Neuronal stem cell (in vitro differentiated cells): ENCODE results near the gene PSKH1.

Experiments
- DNase-seq: peaks from one replicate; pipeline ENCODE4 v3.0.0-alpha.2; 2013; ENCODE audit warnings: low spot score
- H2AFZ ChIP-seq: one replicate; pipeline ENCODE4 v1.6.1; 2013; ENCODE audit warnings: mild to moderate bottlenecking, low read length, inconsistent platforms
- H2AK5ac ChIP-seq: 2 replicates; pipeline ENCODE4 v1.6.1; 2013; ENCODE audit warnings: low read depth, mild to moderate bottlenecking, inconsistent platforms, low read length, moderate library complexity, mixed read lengths
- H2BK120ac ChIP-seq: 2 replicates; pipeline ENCODE4 v1.6.1; 2013; ENCODE audit warnings: low read depth, mild to moderate bottlenecking, inconsistent platforms, low read length, moderate library complexity, mixed read lengths
- H2BK12ac ChIP-seq: one replicate; pipeline ENCODE4 v1.6.1; 2013; ENCODE audit warnings: low read length, inconsistent platforms
- H2BK15ac ChIP-seq: 2 replicates; pipeline ENCODE4 v1.6.1; 2013; ENCODE audit warnings: mild to moderate bottlenecking, low read length, inconsistent platforms, mixed read lengths
- H2BK5ac ChIP-seq: one replicate; pipeline ENCODE4 v1.6.1; 2013; ENCODE audit warnings: inconsistent platforms, mild to moderate bottlenecking, low read length, moderate library complexity
- H3K14ac ChIP-seq: one replicate; pipeline ENCODE4 v1.6.1; 2013; ENCODE audit warnings: low read length, inconsistent platforms
- H3K18ac ChIP-seq: 2 replicates; pipeline ENCODE4 v1.6.1; 2013; ENCODE audit warnings: low read length, inconsistent platforms
- H3K23ac ChIP-seq: 2 replicates; pipeline ENCODE4 v1.6.1; 2013; ENCODE audit warnings: low read depth, mild to moderate bottlenecking, mixed read lengths, low read length, inconsistent platforms; ENCODE audit not compliant: poor library complexity
- H3K27ac ChIP-seq: replicated peaks from 3 replicates; pipeline ENCODE4 v1.5.1; 2013; ENCODE audit warnings: low read length, inconsistent platforms
- H3K27me3 ChIP-seq, 3 experiments: 2 replicates each; pipeline ENCODE4 v1.6.1; 2013; ENCODE audit warnings: low read length in 3 of 3, mild to moderate bottlenecking in 2 of 3, inconsistent platforms in 1 of 3, low read depth in 1 of 3, mixed read lengths in 1 of 3, moderate library complexity in 1 of 3; ENCODE audit not compliant: control insufficient read depth in 3 of 3, insufficient read depth in 3 of 3
- H3K36me3 ChIP-seq, 2 donors: replicated peaks in 1 of 2; 2 replicates each; pipeline ENCODE4 v1.6.1; 2013; ENCODE audit warnings: low read length in 2 of 2; ENCODE audit not compliant: control insufficient read depth in 2 of 2, insufficient read depth in 2 of 2
- H3K4ac ChIP-seq: 2 replicates; pipeline ENCODE4 v1.6.1; 2013; ENCODE audit warnings: inconsistent platforms, mild to moderate bottlenecking, low read length, moderate library complexity
- H3K4me1 ChIP-seq, 2 donors: 1 replicate in 1 of 2; 2 replicates in 1 of 2; pipeline ENCODE4 v1.6.1; 2013; ENCODE audit warnings: low read length in 2 of 2, low read depth in 1 of 2; ENCODE audit not compliant: control insufficient read depth in 2 of 2, insufficient read depth in 1 of 2
- H3K4me2 ChIP-seq: one replicate; pipeline ENCODE4 v1.6.1; 2013; ENCODE audit warnings: mild to moderate bottlenecking, low read length, inconsistent platforms; ENCODE audit not compliant: insufficient read depth, poor library complexity, severe bottlenecking
- H3K4me3 ChIP-seq, 2 donors: 2 replicates each; pipeline ENCODE4 v1.5.1; 2013; ENCODE audit warnings: low read length in 2 of 2, mild to moderate bottlenecking in 2 of 2, inconsistent platforms in 1 of 2, moderate library complexity in 1 of 2
- H3K79me1 ChIP-seq: one replicate; pipeline ENCODE4 v1.6.1; 2013; ENCODE audit warnings: low read depth, mild to moderate bottlenecking, inconsistent platforms, low read length, moderate library complexity
- H3K9ac ChIP-seq: one replicate; pipeline ENCODE4 v1.6.1; 2013; ENCODE audit warnings: mild to moderate bottlenecking, low read depth, low read length, inconsistent platforms; ENCODE audit not compliant: poor library complexity
- H3K9me3 ChIP-seq, 2 donors: replicated peaks in 1 of 2; 2 replicates each; pipeline versions ENCODE3 to v1.6.1; 2013; ENCODE audit warnings: low read length in 2 of 2, mild to moderate bottlenecking in 2 of 2, inconsistent platforms in 1 of 2, low read depth in 1 of 2, mixed read lengths in 1 of 2, moderate library complexity in 1 of 2; ENCODE audit not compliant: control insufficient read depth in 2 of 2, insufficient read depth in 1 of 2
- H4K8ac ChIP-seq: one replicate; pipeline ENCODE4 v1.6.1; 2013; ENCODE audit warnings: low read depth, mild to moderate bottlenecking, inconsistent platforms, low read length, moderate library complexity
- H4K91ac ChIP-seq: one replicate; pipeline ENCODE4 v1.6.1; 2013; ENCODE audit warnings: low read length, low read depth, mild to moderate bottlenecking, inconsistent platforms; ENCODE audit not compliant: poor library complexity
- WGBS, 2 donors: extraction: QIAGEN DNeasy Blood & Tissue Kit; methylation state at CpG; one replicate each; pipeline ENCODE4 v1.1.7; 2013; ENCODE audit warnings: missing lambda C conversion rate in 2 of 2, mixed read lengths in 1 of 2; ENCODE audit not compliant: insufficient read length in 2 of 2, insufficient replicate concordance in 1 of 2; ENCODE audit errors: extremely low coverage in 2 of 2; 5-methylcytosine and 5-hydroxymethylcytosine counted together

Gene PSKH1

DNA sequence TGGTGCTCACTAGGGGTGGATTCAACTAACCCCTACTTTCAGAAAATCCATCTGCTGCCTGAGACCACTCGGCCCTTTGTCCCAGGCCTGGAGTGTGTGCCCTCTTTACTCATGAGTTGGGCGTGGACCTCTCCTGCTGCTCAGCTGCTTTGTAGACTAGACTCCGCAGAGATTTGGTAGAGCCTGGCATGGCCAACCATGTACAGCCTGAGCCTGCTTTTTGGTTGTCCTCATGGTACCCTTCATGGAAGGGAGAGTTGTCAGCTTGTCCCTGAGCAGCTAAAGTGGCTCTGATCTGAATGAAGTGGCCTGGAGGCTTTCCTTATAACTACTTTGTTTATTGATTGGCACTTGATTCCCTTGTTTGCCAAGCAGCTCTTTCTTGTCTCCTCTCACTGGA lies 18.7 kb upstream of the PSKH1 start:
- Histone ChIP-seq H2BK15ac (no peak overlapping the region), H2BK120ac (no peak overlapping the region), H2BK12ac (no peak overlapping the region), H3K4ac (no peak overlapping the region), H2AK5ac (no peak overlapping the region), H4K8ac (no peak overlapping the region), H3K23ac (no peak overlapping the region), H3K4me3 (peak overlapping the region in 1 of 2 donors; percentile 77), H3K4me2 (no peak overlapping the region), H4K91ac (no peak overlapping the region), H3K9me3 (no peaks in the 10 kb centered on the region), H3K14ac (no peak overlapping the region), H3K27me3 (no peaks in the 10 kb centered on the region), H3K18ac (no peak overlapping the region), H3K27ac (no peak overlapping the region), H3K4me1 (peaks cover 8 to 10% of the 10 kb centered on the region in 2 donors), H3K79me1 (peaks cover 8% of the 10 kb centered on the region), H2AFZ (no peak overlapping the region), H3K9ac (no peak overlapping the region), H2BK5ac (no peak overlapping the region), H3K36me3 (peaks cover 45 to 77% of the 10 kb centered on the region in 2 donors)
- DNase-seq = no peak
- no CpG with 5 or more reads among the region's 3 CpGs for WGBS, 2 donors

DNA sequence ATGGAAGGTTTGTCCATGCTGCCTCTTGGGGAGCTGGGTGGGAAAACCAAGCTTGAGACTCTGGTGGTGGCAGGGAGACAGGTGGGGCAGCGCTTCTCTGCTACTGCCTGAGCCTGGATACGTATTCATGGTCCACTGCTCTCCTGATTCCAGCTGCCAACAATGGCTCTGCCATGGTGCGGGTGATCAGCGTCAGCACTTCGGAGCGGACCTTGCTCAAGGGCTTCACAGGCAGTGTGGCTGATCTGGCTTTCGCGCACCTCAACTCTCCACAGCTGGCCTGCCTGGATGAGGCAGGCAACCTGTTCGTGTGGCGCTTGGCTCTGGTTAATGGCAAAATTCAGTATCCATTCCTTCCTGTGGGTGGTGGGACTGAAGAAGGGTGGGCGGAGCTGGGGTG lies 16.0 kb upstream of the PSKH1 start:
- Histone ChIP-seq H3K18ac (no peak overlapping the region), H2BK5ac (no peak overlapping the region), H4K91ac (no peak overlapping the region), H2AK5ac (no peak overlapping the region), H3K4ac (no peak overlapping the region), H3K4me1 (peaks cover 8 to 10% of the 10 kb centered on the region in 2 donors), H3K9ac (no peak overlapping the region), H2AFZ (no peak overlapping the region), H2BK15ac (no peak overlapping the region), H3K27ac (no peak overlapping the region), H2BK12ac (no peak overlapping the region), H3K14ac (no peak overlapping the region), H3K79me1 (peaks cover 11% of the 10 kb centered on the region), H3K9me3 (peaks cover 0 to 1% of the 10 kb centered on the region in 2 donors), H3K23ac (peak overlapping the region; percentile 1), H3K27me3 (no peaks in the 10 kb centered on the region), H3K4me3 (no peak overlapping the region), H3K4me2 (no peak overlapping the region), H3K36me3 (peaks cover 58 to 79% of the 10 kb centered on the region in 2 donors), H4K8ac (no peak overlapping the region), H2BK120ac (no peak overlapping the region)
- no peak for DNase-seq
- no CpG with 5 or more reads among the region's 11 CpGs for WGBS, 2 donors

DNA sequence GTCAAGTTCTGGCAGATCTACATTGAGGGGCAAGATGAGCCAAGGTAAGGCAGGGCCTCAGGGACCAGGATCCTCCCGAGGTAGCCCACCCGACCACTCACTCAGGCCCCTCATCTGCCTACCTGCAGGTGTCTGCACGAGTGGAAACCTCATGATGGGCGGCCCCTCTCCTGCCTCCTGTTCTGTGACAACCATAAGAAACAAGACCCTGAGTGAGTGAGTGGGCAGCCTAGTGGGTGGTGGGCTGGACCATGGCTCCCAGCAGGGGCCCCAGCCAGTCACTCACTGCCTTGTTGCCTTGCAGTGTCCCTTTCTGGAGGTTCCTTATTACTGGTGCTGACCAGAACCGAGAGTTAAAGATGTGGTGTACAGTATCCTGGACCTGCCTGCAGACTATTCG lies 14.8 kb upstream of the PSKH1 start:
- peaks cover 70 to 85% of the 10 kb centered on the region in 2 donors for H3K36me3 ChIP-seq
- no CpG with 5 or more reads among the region's 6 CpGs for WGBS, 2 donors
- H4K91ac ChIP-seq = no peak overlapping the region
- no peak overlapping the region for H3K27ac ChIP-seq
- no peak overlapping the region for H2BK12ac ChIP-seq
- H2BK5ac ChIP-seq = no peak overlapping the region
- no peak overlapping the region for H2AFZ ChIP-seq
- no peak overlapping the region for H3K9ac ChIP-seq
- H3K4me3 ChIP-seq = no peak overlapping the region
- H3K4me2 ChIP-seq = no peak overlapping the region
- no peaks in the 10 kb centered on the region for H3K27me3 ChIP-seq
- no peak for DNase-seq
- H3K23ac ChIP-seq = no peak overlapping the region
- H4K8ac ChIP-seq = no peak overlapping the region
- H2BK120ac ChIP-seq = no peak overlapping the region
- H3K4me1 ChIP-seq = peaks cover 7 to 8% of the 10 kb centered on the region in 2 donors
- no peak overlapping the region for H3K4ac ChIP-seq
- H3K18ac ChIP-seq = no peak overlapping the region
- peaks cover 14% of the 10 kb centered on the region for H3K79me1 ChIP-seq
- no peak overlapping the region for H3K14ac ChIP-seq
- H2BK15ac ChIP-seq = no peak overlapping the region
- no peak overlapping the region for H2AK5ac ChIP-seq
- peaks cover 0 to 1% of the 10 kb centered on the region in 2 donors for H3K9me3 ChIP-seq

DNA sequence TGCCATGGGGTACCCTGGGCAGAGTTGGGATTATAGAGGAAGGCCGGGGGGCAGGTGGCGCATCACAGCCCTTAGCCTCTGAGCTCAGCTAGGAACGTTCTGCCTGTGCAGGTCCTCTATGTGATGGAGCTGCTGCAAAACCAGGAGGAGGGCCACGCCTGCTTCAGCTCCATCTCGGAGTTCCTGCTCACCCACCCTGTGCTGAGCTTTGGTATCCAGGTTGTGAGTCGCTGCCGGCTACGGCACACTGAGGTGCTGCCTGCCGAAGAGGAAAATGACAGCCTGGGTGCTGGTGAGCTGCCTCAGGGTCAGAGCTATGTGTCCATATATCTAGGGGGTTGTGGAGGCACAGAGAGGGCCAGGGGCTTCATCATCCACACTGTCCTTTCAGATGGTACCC lies 14.2 kb upstream of the PSKH1 start:
- Histone ChIP-seq H3K36me3 (peaks cover 73 to 91% of the 10 kb centered on the region in 2 donors), H3K23ac (no peak overlapping the region), H4K8ac (no peak overlapping the region), H3K4ac (no peak overlapping the region), H3K27ac (no peak overlapping the region), H3K79me1 (peaks cover 14% of the 10 kb centered on the region), H3K4me3 (no peak overlapping the region), H2AFZ (no peak overlapping the region), H2BK5ac (no peak overlapping the region), H2BK15ac (no peak overlapping the region), H2BK120ac (no peak overlapping the region), H2BK12ac (no peak overlapping the region), H3K4me2 (no peak overlapping the region), H3K14ac (no peak overlapping the region), H3K9ac (no peak overlapping the region), H2AK5ac (no peak overlapping the region), H4K91ac (no peak overlapping the region), H3K18ac (no peak overlapping the region), H3K9me3 (peaks cover 0 to 1% of the 10 kb centered on the region in 2 donors), H3K27me3 (no peaks in the 10 kb centered on the region), H3K4me1 (peaks cover 4 to 6% of the 10 kb centered on the region in 2 donors)
- no peak for DNase-seq
- no CpG with 5 or more reads among the region's 9 CpGs for WGBS, 2 donors
